22Rv1 (cell line): ENCODE measurements around the gene LGR6.
"Not testable (repeated sequence)": the region's sequence is repeated elsewhere in the genome, so short reads cannot be mapped to it uniquely, and the experiment has no call there.

ENCODE experiments used
- ZFX ChIP-seq: fragments of 450-650 bp; IDR thresholded peaks from 2 replicates; pipeline ENCODE4 v1.6.1; 2017; ENCODE audit warnings: antibody characterized with exemption, borderline replicate concordance
- TF ChIP-seq, protein P1 (sequence below): fragments of 450-650 bp; IDR thresholded peaks from 2 replicates; pipeline ENCODE4 v1.5.1; 2017; ENCODE audit warnings: mild to moderate bottlenecking

DNA sequence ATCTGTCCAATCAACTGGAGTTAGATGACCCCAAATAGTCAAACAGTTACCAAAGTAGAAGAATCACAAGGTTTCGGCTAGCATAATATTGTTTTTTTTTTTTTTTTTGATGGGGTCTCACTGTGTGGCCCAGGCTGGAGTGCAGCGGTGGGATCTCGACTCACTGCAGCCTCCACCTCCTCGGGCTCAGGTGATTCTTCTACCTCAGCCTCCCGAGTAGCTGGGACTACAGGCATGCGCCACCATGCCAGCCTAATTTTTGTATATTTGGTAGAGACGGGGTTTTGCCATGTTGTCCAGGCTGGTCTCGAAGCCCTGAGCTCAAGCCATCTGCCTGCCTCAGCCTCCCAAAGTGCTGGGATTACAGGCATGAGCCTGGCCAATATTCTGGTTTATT lies 47.9 kb upstream of the LGR6 start:
- TF ChIP-seq, protein P1, sequence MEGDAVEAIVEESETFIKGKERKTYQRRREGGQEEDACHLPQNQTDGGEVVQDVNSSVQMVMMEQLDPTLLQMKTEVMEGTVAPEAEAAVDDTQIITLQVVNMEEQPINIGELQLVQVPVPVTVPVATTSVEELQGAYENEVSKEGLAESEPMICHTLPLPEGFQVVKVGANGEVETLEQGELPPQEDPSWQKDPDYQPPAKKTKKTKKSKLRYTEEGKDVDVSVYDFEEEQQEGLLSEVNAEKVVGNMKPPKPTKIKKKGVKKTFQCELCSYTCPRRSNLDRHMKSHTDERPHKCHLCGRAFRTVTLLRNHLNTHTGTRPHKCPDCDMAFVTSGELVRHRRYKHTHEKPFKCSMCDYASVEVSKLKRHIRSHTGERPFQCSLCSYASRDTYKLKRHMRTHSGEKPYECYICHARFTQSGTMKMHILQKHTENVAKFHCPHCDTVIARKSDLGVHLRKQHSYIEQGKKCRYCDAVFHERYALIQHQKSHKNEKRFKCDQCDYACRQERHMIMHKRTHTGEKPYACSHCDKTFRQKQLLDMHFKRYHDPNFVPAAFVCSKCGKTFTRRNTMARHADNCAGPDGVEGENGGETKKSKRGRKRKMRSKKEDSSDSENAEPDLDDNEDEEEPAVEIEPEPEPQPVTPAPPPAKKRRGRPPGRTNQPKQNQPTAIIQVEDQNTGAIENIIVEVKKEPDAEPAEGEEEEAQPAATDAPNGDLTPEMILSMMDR = not testable (repeated sequence)
- not testable (repeated sequence) for TF ChIP-seq ZFX
